Psoas muscle (tissue), 8 donors: ENCODE results near the gene GORASP1. TPM values are rescaled to one million over a fixed set of nuclear protein-coding genes. Genes with fewer than 3 reads are reported as not detected.

ENCODE experiments used
- ATAC-seq, 4 donors: fragments of 200-7000 bp; cut with Tn5 transposase; one replicate each; pipeline ENCODE4 v1.9.1; 2020; ENCODE audit warnings: moderate library complexity in 3 of 4, mild to moderate bottlenecking in 2 of 4
- DNase-seq, 2 donors: peaks; one replicate each; pipeline ENCODE4 v3.0.0-alpha.2; 2020
- H3K27ac ChIP-seq: fragments of 200-600 bp; one replicate; pipeline ENCODE4 v1.8.0; 2022
- H3K27me3 ChIP-seq, 3 donors: fragments of 200-600 bp in 1 of 3; one replicate each; pipeline versions ENCODE4 v1.6.1 to v1.8.0; 2013 to 2022; ENCODE audit warnings: low read length in 2 of 3, mild to moderate bottlenecking in 2 of 3, moderate library complexity in 1 of 3; ENCODE audit not compliant: insufficient read depth in 3 of 3
- H3K36me3 ChIP-seq, 2 donors: fragments of 200-600 bp in 1 of 2; one replicate each; pipeline versions ENCODE4 v1.6.1 to v1.8.0; 2013 to 2022; ENCODE audit warnings: low read depth in 1 of 2, mild to moderate bottlenecking in 1 of 2, moderate library complexity in 1 of 2; ENCODE audit not compliant: insufficient read depth in 1 of 2
- H3K4me1 ChIP-seq: fragments of 200-600 bp; one replicate; pipeline ENCODE4 v1.8.0; 2022
- H3K4me3 ChIP-seq: fragments of 200-600 bp; one replicate; pipeline ENCODE4 v1.8.0; 2022; ENCODE audit warnings: mild to moderate bottlenecking
- H3K9me3 ChIP-seq: fragments of 200-600 bp; one replicate; pipeline ENCODE4 v1.8.0; 2022
- WGBS, 3 donors: extraction: QIAGEN DNeasy Blood & Tissue Kit; methylation state at CpG; one replicate each; pipeline versions ENCODE4 v1.1.6 to v1.1.7; 2013; 5-methylcytosine and 5-hydroxymethylcytosine counted together
- intact Hi-C, 2 donors: fragments of 100-400 bp; cut with DNase I; formaldehyde crosslinking; loops; one replicate each; pipeline versions ENCODE4 v1.11.0 to v1.14.2; 2022
- polyA plus RNA-seq, 3 donors: library from polyadenylated mRNA; stranded (reverse); fragments of 200-250 nt; gene quantifications; one replicate each; pipeline ENCODE4 v1.2.3, GENCODE V29; 2013
- total RNA-seq, 4 donors: library from RNA; stranded (reverse); fragmentation: NEBNext Ultra II Directional in 2 of 4; extraction: Animal tissue kit (Norgen Biotek cat#: 25700) in 2 of 4; gene quantifications; one replicate each; pipeline versions ENCODE4 v1.2.1 to v1.2.4, GENCODE V29; 2021 to 2023
- TF ChIP-seq, protein P1 (sequence below): fragments of 200-600 bp; IDR thresholded peaks from one replicate; pipeline ENCODE4 v1.8.0; 2022; ENCODE audit warnings: antibody characterized with exemption
- donor health status: healthy with polysubstance abuse.
- donor health status: DM: no; HTN: no; CAD: no; lungs with moderate emphysema.
- donor health status: Bipolar disorder and iron deficiency.
- donor health status: healthy.
- donor health status: DM: yes; HTN: yes; CAD: no.
- donor health status: DM: no; HTN: no; CAD: no.
- donor health status: DM: no; HTN: no; CAD: no.
- donor health status: DM: yes; HTN: yes; CAD: no.

GORASP1 gene
- total and polyA plus RNA-seq, 7 donors: 27.3 to 46.7 (median 37.3) TPM

DNA sequence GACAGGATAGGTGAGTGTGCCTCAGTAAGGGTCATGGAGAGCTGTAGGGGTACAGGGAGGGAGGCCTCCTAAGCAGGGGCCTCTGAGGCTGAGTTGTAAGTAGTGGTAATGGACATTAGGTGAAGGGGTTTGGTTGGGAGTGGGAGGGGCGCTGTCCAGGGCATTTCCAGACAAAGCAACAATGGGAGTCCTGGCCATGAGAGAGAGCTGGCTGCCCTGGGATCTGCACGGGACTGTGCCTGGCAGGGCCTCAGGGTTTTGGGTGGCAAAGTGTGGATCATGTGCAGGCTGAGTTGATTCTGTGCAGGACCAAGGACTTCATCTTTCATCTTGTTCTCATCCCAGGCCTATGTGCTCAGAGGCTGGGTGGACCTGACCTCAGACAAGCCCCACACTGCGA is 4.7 kb upstream of the GORASP1 start:
- intact Hi-C loops: no loop called here
- 89 to 92% (median 89%) methylated on average over 3 of the region's 3 CpGs for WGBS, 3 donors
- TF ChIP-seq, protein P1, sequence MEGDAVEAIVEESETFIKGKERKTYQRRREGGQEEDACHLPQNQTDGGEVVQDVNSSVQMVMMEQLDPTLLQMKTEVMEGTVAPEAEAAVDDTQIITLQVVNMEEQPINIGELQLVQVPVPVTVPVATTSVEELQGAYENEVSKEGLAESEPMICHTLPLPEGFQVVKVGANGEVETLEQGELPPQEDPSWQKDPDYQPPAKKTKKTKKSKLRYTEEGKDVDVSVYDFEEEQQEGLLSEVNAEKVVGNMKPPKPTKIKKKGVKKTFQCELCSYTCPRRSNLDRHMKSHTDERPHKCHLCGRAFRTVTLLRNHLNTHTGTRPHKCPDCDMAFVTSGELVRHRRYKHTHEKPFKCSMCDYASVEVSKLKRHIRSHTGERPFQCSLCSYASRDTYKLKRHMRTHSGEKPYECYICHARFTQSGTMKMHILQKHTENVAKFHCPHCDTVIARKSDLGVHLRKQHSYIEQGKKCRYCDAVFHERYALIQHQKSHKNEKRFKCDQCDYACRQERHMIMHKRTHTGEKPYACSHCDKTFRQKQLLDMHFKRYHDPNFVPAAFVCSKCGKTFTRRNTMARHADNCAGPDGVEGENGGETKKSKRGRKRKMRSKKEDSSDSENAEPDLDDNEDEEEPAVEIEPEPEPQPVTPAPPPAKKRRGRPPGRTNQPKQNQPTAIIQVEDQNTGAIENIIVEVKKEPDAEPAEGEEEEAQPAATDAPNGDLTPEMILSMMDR: no peak
- H3K27me3 ChIP-seq: no peaks in the 10 kb centered on the region
- H3K4me1 ChIP-seq: peaks cover 6% of the 10 kb centered on the region
- H3K27ac ChIP-seq: no peak overlapping the region
- ATAC-seq: no peak
- no peak overlapping the region for H3K4me3 ChIP-seq
- H3K9me3 ChIP-seq: no peaks in the 10 kb centered on the region
- DNase-seq: no peak
- no peaks in the 10 kb centered on the region for H3K36me3 ChIP-seq

DNA sequence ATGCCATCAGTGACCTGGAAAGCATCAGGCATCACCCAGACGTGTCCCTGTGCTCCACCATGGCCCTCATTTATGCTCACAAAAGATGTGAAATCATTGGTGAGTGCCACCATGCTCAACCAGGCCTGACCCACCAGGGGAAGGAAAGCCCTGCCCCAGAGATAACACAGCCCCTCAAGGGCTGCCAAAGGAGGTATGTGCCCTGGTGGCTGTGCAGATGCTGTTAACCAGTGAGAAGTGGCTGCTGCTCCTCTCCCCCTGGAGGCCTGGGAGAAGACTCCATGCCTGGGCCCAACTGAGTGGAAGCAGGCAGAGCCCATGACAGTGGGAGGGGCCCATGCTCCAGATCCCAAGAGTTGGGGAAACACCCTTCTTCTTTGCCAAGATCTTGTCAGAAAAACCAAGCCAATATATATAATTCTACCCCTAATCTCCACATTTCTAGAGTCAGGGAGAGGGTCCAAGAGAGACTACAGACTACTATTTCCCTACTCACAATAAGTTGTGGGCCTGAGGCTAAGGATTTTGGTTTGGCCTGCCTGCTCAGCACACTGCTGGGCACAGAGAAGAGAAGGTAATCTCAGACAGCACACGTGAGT is 2.7 kb upstream of the GORASP1 start:
- no peak overlapping the region for H3K4me3 ChIP-seq
- no peaks in the 10 kb centered on the region for H3K9me3 ChIP-seq
- DNase-seq (no peak), ATAC-seq (no peak)
- peaks cover 20% of the 10 kb centered on the region for H3K4me1 ChIP-seq
- H3K27ac ChIP-seq: no peak overlapping the region
- intact Hi-C loops: no loop called here
- H3K27me3 ChIP-seq: no peaks in the 10 kb centered on the region
- 91 to 95% (median 91%) methylated on average over 2 of the region's 2 CpGs for whole genome bisulfite sequencing, 3 donors
- TF ChIP-seq, protein P1: no peak
- H3K36me3 ChIP-seq: no peaks in the 10 kb centered on the region

DNA sequence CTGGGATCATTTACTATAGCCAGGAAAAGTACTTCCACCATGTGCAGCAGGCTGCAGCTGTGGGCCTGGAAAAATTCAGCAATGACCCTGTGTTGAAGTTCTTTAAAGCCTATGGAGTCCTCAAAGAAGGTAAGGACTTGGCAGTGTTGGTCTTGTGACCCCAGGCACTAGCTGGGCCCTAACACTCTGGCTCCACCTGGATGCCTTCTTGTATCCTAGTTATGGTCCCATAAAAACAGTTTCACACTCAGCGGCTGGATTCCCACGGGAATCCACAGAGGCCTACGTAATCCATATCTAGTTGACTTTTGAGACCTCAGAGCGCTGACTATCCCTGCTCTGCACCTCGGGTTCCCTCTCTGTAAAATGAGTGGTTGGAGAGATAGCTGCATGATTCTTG is 1.7 kb upstream of the GORASP1 start:
- peaks cover 28% of the 10 kb centered on the region for H3K4me1 ChIP-seq
- 82 to 85% (median 83%) methylated on average over 5 of the region's 5 CpGs for WGBS, 3 donors
- no peak for DNase-seq
- no peak for ATAC-seq
- no peaks in the 10 kb centered on the region for H3K27me3 ChIP-seq
- intact Hi-C loops: loop anchor here (5.0 to 10.0 kb wide), 6 partner anchors 33 to 286 kb away; partner anchors contain the start of gene SLC25A38 (in 1 of the 2)
- H3K36me3 ChIP-seq: no peaks in the 10 kb centered on the region
- TF ChIP-seq, protein P1: no peak
- no peaks in the 10 kb centered on the region for H3K9me3 ChIP-seq
- H3K4me3 ChIP-seq: no peak overlapping the region
- H3K27ac ChIP-seq: no peak overlapping the region

DNA sequence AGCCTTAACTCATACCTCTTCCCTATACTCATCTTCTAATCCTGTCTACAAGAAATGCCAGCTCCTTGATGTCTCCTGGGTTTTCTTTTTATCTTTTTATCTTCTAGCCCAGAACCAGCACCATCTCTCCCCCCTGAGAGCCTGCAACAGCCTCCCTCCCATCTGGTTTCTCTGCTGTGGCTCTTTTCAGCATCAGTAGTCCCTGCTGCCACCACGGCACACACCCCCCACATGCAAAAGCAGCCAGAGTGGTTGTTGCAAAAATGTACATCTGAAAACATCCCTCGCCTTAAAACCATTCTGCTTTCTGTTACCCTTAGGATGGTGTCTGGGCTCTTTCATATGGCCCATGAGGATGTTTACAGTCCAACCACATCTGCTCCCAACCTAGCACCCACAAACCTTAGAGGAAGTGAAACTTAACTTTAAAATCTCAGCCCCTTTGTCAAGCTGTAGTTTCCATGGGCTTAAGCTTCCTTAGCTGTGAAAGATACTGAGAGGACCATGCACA is 828 bp upstream of the GORASP1 start:
- Histone ChIP-seq H3K27me3 (no peaks in the 10 kb centered on the region), H3K4me1 (peaks cover 34% of the 10 kb centered on the region), H3K9me3 (no peaks in the 10 kb centered on the region), H3K36me3 (no peaks in the 10 kb centered on the region), H3K27ac (peak overlapping the region; percentile 100), H3K4me3 (peak overlapping the region; percentile 95)
- TF ChIP-seq, protein P1: no peak
- no peak for ATAC-seq
- WGBS, 3 donors: 28 to 49% (median 45%) methylated on average over 2 of the region's 2 CpGs
- intact Hi-C loops: loop anchor here (5.0 to 10.0 kb wide), 6 partner anchors 34 to 287 kb away; partner anchors contain the start of gene SLC25A38 (in 1 of the 2)
- no peak for DNase-seq
